Activated effector memory CD4-positive, alpha-beta T cell treated with Interleukin-2 at 50 U/mL for 16 hours (primary cell): ENCODE results near the gene GRAMD1B.

ENCODE experiments used
- DNase-seq: peaks from one replicate; pipeline ENCODE4 v3.0.0-alpha.2; 2020

The GRAMD1B gene

DNA sequence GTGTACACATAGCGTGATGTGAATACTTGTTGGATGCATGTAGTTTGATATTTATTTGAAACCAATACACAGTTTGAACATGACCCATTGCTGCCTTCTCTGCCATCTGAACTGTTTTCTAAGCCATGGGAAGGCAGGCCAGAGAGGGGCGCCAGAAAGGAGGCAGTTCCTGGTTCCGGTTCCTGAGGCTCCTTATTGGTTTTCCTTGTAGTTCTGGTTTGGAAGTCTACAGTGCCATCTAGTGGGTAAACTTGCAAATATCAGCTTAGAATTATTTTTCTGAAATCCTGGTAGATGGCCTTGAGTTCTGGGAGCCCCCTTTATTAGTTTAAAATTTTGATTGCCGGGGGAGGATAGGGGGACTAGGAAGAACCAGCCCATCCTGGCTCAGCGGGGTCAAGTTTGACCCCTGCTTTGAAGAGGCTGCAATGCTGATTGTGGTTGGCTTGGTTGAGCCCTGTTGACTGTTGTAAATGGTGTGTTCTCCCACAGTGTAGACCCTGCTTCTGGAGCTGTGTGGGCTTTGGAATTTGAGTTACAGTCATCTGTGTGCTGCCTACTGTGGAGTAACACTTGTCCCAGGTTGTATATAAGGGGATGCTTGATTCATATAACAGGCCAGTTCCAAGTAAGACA lies 48.4 kb downstream of the GRAMD1B start:
- peak; percentile 8 for DNase-seq

DNA sequence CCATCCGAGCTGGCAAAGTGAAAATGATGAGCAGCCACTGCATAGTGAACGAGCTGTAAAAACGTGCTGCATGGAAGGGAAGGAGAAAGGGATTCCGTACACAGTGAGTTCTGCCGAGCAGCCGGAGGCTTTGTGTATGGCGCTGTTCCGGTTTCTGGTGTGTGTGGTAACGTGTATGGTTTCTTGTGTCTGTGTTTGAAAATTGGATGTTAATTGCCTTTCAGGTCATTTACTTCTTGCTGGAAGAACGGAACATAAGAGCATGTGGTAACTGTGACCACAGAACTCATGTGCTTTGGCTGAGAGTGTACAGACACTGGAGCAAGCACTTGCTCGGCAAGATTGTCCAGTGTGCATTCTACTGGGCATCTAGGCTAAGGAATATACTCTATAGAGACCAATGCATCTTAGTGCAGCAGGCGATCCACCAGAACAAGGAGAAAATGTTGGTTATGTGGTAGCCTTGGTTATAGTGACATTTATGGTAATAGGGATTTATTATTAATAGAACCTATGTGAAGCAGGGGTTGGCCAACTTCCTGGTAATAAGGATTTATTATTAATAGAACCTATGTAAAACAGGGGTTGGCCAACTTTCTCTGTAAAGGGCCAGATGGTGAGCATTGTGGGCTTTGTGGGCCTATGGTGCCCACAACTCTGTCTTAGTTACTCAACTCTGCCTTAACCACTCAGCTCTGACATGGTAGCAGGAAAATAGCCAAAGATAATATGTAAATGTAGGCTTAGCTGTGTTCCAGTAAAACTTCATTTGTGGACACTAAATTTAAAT lies 49.2 kb downstream of the GRAMD1B start:
- no peak for DNase-seq

- DNase-seq, result no peak
Observed at GRCh38 chr11:123480290-123480815, 50.3 kb downstream of the GRAMD1B start.

GRCh38 chr11:123480882-123481281 lies 50.8 kb downstream of the GRAMD1B start:
- no peak for DNase-seq

DNA sequence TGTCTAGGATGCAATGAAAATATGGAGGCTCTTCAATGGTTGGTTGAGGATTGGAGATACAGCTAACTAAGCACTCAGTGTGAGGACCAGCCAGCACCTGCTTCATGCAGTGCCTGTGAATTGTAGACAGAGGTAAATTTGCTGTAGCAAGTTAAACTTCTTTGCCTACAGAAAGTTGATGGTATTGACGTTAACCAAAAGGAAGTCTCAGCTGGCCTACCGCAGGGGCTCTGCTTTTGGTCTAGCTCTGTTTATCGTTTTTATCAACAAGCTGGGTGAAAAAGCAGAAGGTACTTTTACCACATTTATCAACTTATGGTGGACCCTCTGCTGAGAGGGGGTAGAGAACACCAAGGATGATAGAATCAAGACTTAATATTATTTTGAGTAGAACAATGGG lies 51.6 kb downstream of the GRAMD1B start:
- DNase-seq, result no peak

- no peak for DNase-seq
Observed at GRCh38 chr11:123482218-123482617, 52.1 kb downstream of the GRAMD1B start.

GRCh38 chr11:123483058-123483457 lies 53.0 kb downstream of the GRAMD1B start:
- no peak for DNase-seq

- DNase-seq, result no peak
Observed at GRCh38 chr11:123483466-123483865, 53.4 kb downstream of the GRAMD1B start.

DNA sequence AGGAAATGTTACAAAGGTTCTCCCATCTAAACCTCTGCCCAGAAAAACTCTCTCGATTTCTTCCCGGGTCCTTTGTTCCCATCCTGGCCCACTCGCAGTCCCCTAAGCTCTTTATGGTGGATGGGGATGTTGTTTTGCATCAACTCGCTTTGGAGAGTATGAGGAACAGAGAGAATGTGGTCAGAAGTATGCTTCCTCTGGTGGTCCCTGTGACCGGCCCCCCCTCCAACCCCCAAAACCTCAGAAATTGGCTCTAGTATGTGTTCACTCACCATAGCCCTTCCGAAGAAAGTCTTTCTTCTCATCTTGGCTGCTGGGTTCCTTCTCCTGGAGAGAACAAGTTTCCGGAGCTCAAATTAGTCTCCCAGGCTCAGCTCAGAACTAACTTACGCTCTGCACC lies 54.4 kb downstream of the GRAMD1B start:
- no peak for DNase-seq

DNA sequence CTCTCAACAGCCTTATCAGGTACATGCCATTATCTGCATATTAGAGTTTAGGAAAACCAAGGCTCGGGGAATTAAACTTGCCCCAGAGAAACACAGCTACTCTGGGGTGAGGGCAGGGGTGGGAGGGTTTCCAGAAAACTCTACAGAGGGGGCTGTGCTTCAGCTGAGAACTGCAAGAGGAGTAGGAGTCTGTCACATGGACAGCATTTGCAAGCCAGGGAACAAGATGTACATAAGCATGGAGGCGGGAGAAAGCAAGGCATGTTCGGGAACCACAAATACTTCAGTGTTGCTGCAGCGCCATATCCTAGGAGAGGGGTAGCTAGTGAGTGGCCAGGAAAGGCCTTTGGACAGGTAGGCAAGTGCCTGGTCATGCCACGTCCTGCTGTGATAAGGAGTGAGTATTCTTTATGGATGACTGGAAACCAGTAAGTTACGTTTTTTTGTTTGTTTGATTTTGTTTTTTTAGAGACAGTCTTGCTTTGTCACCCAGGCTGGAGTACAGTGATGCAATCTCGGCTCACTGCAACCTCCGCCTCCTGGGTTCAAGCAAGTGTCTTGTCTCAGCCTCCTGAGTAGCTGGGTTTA lies 57.2 kb downstream of the GRAMD1B start:
- no peak for DNase-seq

DNA sequence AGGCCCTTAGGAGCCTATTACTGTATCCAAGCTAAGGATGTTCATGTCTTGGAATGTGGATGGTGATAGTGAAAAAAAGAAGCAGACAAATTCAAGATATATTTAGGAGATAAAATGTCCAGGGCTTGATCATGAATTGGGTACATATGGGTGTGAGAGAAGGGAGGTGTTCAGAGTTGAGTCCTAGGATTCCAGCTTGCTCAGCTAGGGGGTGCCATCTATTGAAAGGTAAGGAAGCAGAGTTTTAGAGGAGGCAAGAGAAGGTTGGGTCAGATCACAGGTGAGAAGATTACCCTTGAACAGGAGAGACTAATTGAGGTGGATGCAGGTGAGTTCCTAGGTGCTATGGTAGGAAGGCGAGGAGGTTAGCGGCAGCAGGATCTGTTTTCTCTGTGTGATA lies 60.5 kb downstream of the GRAMD1B start:
- no peak for DNase-seq

GRCh38 chr11:123491241-123491640 lies 61.2 kb downstream of the GRAMD1B start:
- DNase-seq, result no peak

- no peak for DNase-seq
Observed at GRCh38 chr11:123493349-123494063, 63.4 kb downstream of the GRAMD1B start.

GRCh38 chr11:123494195-123495050 lies 64.4 kb downstream of the GRAMD1B start:
- DNase-seq, result no peak

GRCh38 chr11:123504401-123504800 lies 74.3 kb downstream of the GRAMD1B start:
- DNase-seq, result no peak

DNA sequence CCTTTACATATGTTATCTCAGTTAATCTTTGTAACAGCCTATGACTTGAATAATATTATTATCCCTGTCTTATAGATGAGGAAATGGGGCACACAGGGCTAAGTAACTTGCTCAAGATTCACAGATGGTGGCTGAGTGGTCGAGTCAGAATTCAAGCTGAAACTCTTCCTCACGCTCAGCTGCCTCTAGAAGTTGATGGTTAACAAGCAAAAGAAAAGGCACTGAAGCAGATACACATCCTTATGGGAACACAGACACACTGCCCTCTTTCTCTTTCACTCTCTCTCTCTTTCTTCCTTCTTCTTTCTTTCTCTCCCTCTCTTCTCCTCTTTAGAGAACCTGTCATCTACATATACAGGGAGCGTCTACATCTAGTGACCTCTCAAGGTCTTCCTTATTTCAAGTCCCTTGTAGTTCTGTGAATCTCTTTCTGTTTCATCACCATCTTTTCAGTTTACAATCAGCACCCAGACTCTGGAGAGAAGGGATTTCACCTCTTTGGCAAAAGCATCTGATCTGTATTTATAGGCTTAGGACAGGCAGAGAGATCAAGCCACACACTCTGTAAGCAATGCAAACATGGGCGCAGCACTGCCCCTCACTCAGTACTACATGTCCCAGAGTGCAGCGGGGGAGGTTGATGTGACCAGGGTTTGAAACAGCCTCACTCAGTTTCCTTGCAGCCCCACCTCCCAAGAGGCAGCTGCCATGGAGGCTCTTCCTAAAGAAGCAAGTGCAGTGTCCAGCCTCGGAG lies 75.7 kb downstream of the GRAMD1B start:
- no peak for DNase-seq

- DNase-seq, result no peak
Observed at GRCh38 chr11:123507043-123507442, 77.0 kb downstream of the GRAMD1B start.

GRCh38 chr11:123509737-123510578 lies 79.9 kb downstream of the GRAMD1B start:
- no peak for DNase-seq

DNA sequence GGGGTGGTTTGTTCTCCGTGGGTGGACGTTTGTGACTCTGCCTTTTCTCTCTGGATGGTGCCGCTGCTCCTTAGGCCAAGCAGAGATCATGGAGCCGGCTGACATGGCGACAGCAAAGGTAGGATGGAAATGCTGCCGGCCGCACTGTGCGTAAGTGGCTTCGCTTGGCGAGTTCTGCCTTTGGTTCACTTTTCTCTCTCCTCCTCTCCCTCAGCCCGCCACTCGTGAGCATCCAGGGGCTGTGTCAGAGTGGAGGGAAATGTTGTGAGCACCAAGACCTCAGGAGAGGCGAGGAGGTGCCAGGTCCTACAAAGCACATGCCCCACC lies 80.5 kb downstream of the GRAMD1B start:
- no peak for DNase-seq

GRCh38 chr11:123511037-123511870 lies 81.2 kb downstream of the GRAMD1B start:
- peak; percentile 46 for DNase-seq
